Osteocyte (in vitro differentiated cells): ENCODE results near the gene ALAS1. TPM values are rescaled to one million over a fixed set of nuclear protein-coding genes. Genes with fewer than 3 reads are reported as not detected.
A peak's percentile ranks its signal among the peaks of the same experiment; 100 is the strongest.

ENCODE experiments used
- DNase-seq: peaks from one replicate; pipeline ENCODE4 v3.0.0; 2021; ENCODE audit warnings: mixed read lengths; ENCODE audit not compliant: unreplicated experiment; ENCODE audit errors: extremely low spot score
- H3K27ac Mint-ChIP-seq: one replicate; pipeline ENCODE4 v1.8.0; 2021; ENCODE audit warnings: mild to moderate bottlenecking, mixed read lengths; ENCODE audit not compliant: unreplicated experiment
- H3K27me3 Mint-ChIP-seq: one replicate; pipeline ENCODE4 v1.8.0; 2021; ENCODE audit warnings: mixed read lengths; ENCODE audit not compliant: unreplicated experiment
- H3K36me3 Mint-ChIP-seq: one replicate; pipeline ENCODE4 v1.8.0; 2021; ENCODE audit warnings: mixed read lengths; ENCODE audit not compliant: unreplicated experiment
- H3K4me1 Mint-ChIP-seq: one replicate; pipeline ENCODE4 v1.8.0; 2021; ENCODE audit warnings: mixed read lengths; ENCODE audit not compliant: unreplicated experiment
- H3K4me3 Mint-ChIP-seq: one replicate; pipeline ENCODE4 v1.8.0; 2021; ENCODE audit warnings: mild to moderate bottlenecking, moderate library complexity, mixed read lengths; ENCODE audit not compliant: unreplicated experiment
- H3K9me3 Mint-ChIP-seq: one replicate; pipeline ENCODE4 v1.8.0; 2021; ENCODE audit warnings: mixed read lengths; ENCODE audit not compliant: unreplicated experiment
- CTCF ChIP-seq: fragments of 200-600 bp; sonication (generic); IDR thresholded peaks from 2 replicates; pipeline ENCODE4 v1.5.0; 2021; ENCODE audit warnings: antibody characterized with exemption, mild to moderate bottlenecking, moderate library complexity
- total RNA-seq: library from RNA; stranded (reverse); gene quantifications from 2 replicates; pipeline ENCODE4 v1.2.1, GENCODE V29; 2021

Gene ALAS1
- total RNA-seq, 1 donor from 2014 or later = 36.2 TPM

DNA sequence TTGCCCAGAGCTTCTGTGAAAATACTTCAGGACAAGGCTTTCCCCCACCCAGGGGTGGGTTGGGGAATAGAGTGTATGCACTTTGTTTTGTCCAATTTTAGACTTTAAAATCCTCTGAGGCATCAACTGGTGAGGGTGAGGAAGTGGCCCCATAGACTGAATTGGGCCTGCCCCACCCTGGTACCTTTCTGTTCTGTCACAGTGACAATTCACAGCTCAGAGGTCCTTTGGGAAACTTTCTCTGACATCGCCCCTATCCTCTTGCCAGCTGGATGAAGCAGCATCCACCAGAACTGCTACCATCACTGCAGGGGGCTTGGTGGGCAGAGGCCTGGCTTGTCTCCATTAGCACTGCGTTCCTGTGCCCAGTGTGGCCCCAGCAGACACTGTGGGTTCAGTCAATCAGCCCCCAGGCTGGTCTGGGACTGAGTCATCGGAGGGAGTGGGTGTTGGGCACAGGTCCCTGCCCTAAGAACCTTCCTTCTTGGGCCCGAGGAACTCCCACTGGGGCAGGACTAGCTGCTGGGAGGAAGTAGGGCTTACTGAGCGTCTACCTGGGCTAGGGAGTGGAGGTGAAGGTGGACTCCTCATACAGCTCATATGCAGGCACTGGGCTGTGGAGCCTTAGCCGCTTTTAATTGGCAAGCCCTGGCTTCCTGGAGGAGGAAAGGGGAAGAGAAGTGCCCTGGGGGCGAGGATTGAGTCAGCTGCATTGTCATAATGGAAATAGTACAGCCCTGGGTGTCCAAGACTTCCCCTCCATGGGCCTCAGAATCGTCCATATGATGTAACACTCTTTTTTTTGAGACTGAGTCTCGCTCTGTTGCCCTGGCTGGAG lies 46.0 kb downstream of the ALAS1 start:
- Mint-ChIP-seq H3K27ac (peak overlapping the region; percentile 93), H3K9me3 (no peaks in the 10 kb centered on the region), H3K4me3 (peak overlapping the region; percentile 62), H3K36me3 (peaks cover 2% of the 10 kb centered on the region), H3K27me3 (no peaks in the 10 kb centered on the region), H3K4me1 (peaks cover 53% of the 10 kb centered on the region)
- DNase-seq = no peak
- no peak for TF ChIP-seq CTCF

- Mint-ChIP-seq H3K36me3 (peaks cover 2% of the 10 kb centered on the region), H3K4me3 (peak within 1 kb of the TSS; percentile 74), H3K27me3 (no peaks in the 10 kb centered on the region), H3K9me3 (no peaks in the 10 kb centered on the region), H3K27ac (peak within 1 kb of the TSS; percentile 93), H3K4me1 (peaks cover 40% of the 10 kb centered on the region)
- no peak for TF ChIP-seq CTCF
- DNase-seq = no peak
Measured at GRCh38 chr3:52245322-52246263, 47.6 kb downstream of the ALAS1 start, which contains the start of gene PPM1M. Gene PPM1M, plus strand, starts transcription at chr3:52245759. Its CDS starts 66 bp downstream, at chr3:52245825.

GRCh38 chr3:52246264-52246620 lies 48.3 kb downstream of the ALAS1 start:
- Mint-ChIP-seq H3K27me3 (no peaks in the 10 kb centered on the region), H3K27ac (peak overlapping the region; percentile 86), H3K9me3 (no peaks in the 10 kb centered on the region), H3K4me1 (peaks cover 35% of the 10 kb centered on the region), H3K4me3 (peak overlapping the region; percentile 74), H3K36me3 (no peaks in the 10 kb centered on the region)
- DNase-seq = no peak
- no peak for TF ChIP-seq CTCF

DNA sequence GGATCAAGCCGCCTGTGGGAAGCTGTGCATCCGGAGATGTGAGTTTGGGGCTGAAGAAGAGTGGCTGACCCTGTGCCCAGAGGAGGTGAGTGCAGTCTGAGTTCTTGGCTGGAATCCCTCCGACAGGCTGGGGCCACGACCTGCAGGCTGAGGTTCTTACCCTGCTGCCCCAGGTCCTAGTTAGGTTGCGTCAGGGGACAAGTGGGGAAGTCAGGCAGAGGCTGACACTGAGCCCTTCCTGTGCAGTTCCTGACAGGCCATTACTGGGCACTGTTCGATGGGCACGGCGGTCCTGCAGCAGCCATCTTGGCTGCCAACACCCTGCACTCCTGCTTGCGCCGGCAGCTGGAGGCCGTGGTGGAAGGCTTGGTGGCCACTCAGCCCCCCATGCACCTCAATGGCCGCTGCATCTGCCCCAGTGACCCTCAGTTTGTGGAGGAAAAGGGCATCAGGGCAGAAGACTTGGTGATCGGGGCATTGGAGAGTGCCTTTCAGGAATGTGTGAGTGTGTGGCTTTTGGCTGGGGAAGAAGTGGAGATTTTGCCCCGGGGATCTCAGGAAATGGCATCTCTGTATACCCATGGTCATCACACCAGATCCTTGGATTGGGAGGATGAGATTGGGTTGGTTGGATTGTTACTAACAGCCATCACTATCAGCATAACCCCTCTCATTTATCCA lies 48.9 kb downstream of the ALAS1 start:
- Mint-ChIP-seq H3K36me3 (peaks cover 1% of the 10 kb centered on the region), H3K27ac (peak overlapping the region; percentile 86), H3K9me3 (no peaks in the 10 kb centered on the region), H3K4me1 (peaks cover 35% of the 10 kb centered on the region), H3K27me3 (no peaks in the 10 kb centered on the region), H3K4me3 (peak overlapping the region; percentile 74)
- no peak for TF ChIP-seq CTCF
- DNase-seq = no peak
